GM12892 (cell line): ENCODE measurements around the gene HSF2.

Experiments used
- POLR2A ChIP-seq: IDR thresholded peaks from 2 replicates; pipeline ENCODE4 v1.6.1; 2011; ENCODE audit warnings: low read depth, low read length, control low read depth
- POLR2AphosphoS5 ChIP-seq: IDR thresholded peaks from 2 replicates; pipeline ENCODE4 v1.6.1; 2011; ENCODE audit warnings: low read depth, low read length, control low read depth
- TAF1 ChIP-seq: IDR thresholded peaks from 2 replicates; pipeline ENCODE4 v1.6.1; 2011; ENCODE audit warnings: low read depth, mild to moderate bottlenecking, control low read depth, low read length, borderline replicate concordance

DNA sequence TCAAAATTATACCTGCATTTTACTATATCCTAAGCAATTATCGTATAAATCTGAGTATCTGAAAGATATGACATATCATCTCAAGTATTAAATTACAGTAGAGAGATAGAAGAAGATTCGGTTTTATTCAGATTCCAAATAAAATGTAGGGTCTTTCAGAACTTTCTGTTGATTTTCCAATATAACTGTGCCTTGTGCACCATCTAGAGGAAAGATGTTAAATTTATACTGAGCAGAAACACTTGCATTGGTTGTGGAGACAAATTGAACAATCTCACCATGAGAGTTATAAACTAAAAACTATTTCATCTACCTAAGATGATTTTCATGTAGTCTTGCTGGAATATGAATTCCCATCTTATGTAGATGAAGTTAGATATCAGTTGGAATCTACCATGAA, 26.8 kb upstream of the HSF2 start:
- TF ChIP-seq POLR2AphosphoS5 (no peak), TAF1 (no peak), POLR2A (no peak)
